K562 (cell line): Measurements from ENCODE around the gene ZNF782. TPM values are rescaled to one million over a fixed set of nuclear protein-coding genes. Genes with fewer than 3 reads are reported as not detected.

Experiments
- ATF6 ChIP-seq: sonication (generic); formaldehyde crosslinking; IDR thresholded peaks from 2 replicates; pipeline ENCODE4 v1.4.0; 2020; ENCODE audit warnings: mild to moderate bottlenecking, missing genetic modification reagents
- BRF1 ChIP-seq: IDR thresholded peaks from 3 replicates; pipeline ENCODE4 v1.6.1; 2011; ENCODE audit warnings: borderline replicate concordance, mild to moderate bottlenecking; ENCODE audit not compliant: insufficient read length; ENCODE audit errors: extremely low read depth
- DEAF1 ChIP-seq: fragments of 450-650 bp; formaldehyde crosslinking; IDR thresholded peaks from 2 replicates; pipeline ENCODE4 v1.4.0; 2020; ENCODE audit warnings: mild to moderate bottlenecking, moderate library complexity
- E2F4 ChIP-seq: sonication (generic); formaldehyde crosslinking; IDR thresholded peaks from 2 replicates; pipeline ENCODE4 v1.8.0; 2022; ENCODE audit warnings: mild to moderate bottlenecking, low read depth, missing genetic modification reagents
- FOSL1 ChIP-seq: fragments of 200-800 bp; sonication (Bioruptor generic); conservative IDR thresholded peaks from 2 replicates; pipeline ENCODE4 v1.6.1; 2016; ENCODE audit warnings: missing genetic modification characterization, missing compliant biosample characterization
- GABPA ChIP-seq: fragments of 200-800 bp; sonication (Bioruptor generic); conservative IDR thresholded peaks from 2 replicates; pipeline ENCODE4 v1.6.1; 2016; ENCODE audit warnings: low read depth, missing genetic modification characterization, missing compliant biosample characterization
- LCOR ChIP-seq: sonication (generic); formaldehyde crosslinking; IDR thresholded peaks from 2 replicates; pipeline ENCODE4 v1.8.0; 2022; ENCODE audit warnings: mild to moderate bottlenecking, missing genetic modification reagents
- MEF2A ChIP-seq: IDR thresholded peaks from 2 replicates; pipeline ENCODE4 v1.6.1; 2011; ENCODE audit warnings: low read depth, mild to moderate bottlenecking, low read length, moderate library complexity; ENCODE audit not compliant: control insufficient read depth
- NR3C1 ChIP-seq: sonication (generic); formaldehyde crosslinking; IDR thresholded peaks from 2 replicates; pipeline ENCODE4 v1.8.1; 2022; ENCODE audit warnings: missing genetic modification reagents
- SMARCA4 ChIP-seq: fragments of 450-650 bp; IDR thresholded peaks from 2 replicates; pipeline ENCODE4 v1.6.1; 2016
- TSHZ1 ChIP-seq: fragments of 250-450 bp; sonication (Bioruptor Pico); IDR thresholded peaks from 2 replicates; pipeline ENCODE4 v1.4.0; 2020; ENCODE audit warnings: mild to moderate bottlenecking, moderate library complexity
- XRCC4 ChIP-seq: IDR thresholded peaks from one replicate; pipeline ENCODE4 v1.6.1; 2011; ENCODE audit not compliant: insufficient read depth, insufficient read length; ENCODE audit errors: extremely low read depth
- ZKSCAN1 ChIP-seq: fragments of 150-350 bp; IDR thresholded peaks from 2 replicates; pipeline ENCODE4 v1.6.1; 2016; ENCODE audit warnings: low read depth, low read length
- ZMIZ1 ChIP-seq, 2 experiments: fragments of 150-350 bp in 1 of 2; IDR thresholded peaks; 2 replicates each; pipeline ENCODE4 v1.6.1; 2012 to 2016; ENCODE audit warnings: low read depth in 2 of 2, low read length in 2 of 2, mild to moderate bottlenecking in 1 of 2, moderate library complexity in 1 of 2
- polyA plus RNA-seq, 8 experiments: library from polyadenylated mRNA; depleted of rRNA in 4 of 8; stranded (reverse) in 5 of 8; unstranded in 3 of 8; fragments of >200 nt; fragmentation: Nextera tagmentation in 2 of 8; fragmentation: Illumina TruSeq in 1 of 8; extraction: Ambion mirVana in 2 of 8; extraction: Trizol in 1 of 8; gene quantifications; 2 replicates each; pipeline versions ENCODE4 v1.2.1 to v1.2.3, GENCODE V29; 2011 to 2014; ENCODE audit warnings: inconsistent platforms in 1 of 8, missing spikeins in 1 of 8
- total RNA-seq, 7 experiments: library from RNA; depleted of rRNA in 6 of 7; stranded (reverse); fragments of >200 nt in 6 of 7; fragmentation: Illumina TruSeq in 2 of 7; extraction: Trizol in 2 of 7; gene quantifications; 2 replicates each; pipeline versions ENCODE4 v1.2.1 to v1.2.3, GENCODE V29; 2011 to 2021; ENCODE audit warnings: low replicate concordance in 1 of 7

ZNF782 gene
- total and polyA plus RNA-seq, 9 of the 15 experiments (the other 6 are each of a cell fraction or from before 2014, with no cell fraction given): 0.38 to 8.8 (median 4.5) TPM

GRCh38 chr9:96858018-96858573, 3.8 kb upstream of the ZNF782 start (continued):
- TF ChIP-seq DEAF1 (CRISPR knock-in tag) (no peak), ZMIZ1 (IDR thresholded peaks at IDR 0.05; ENCODE audit: low read depth in 2 of 2, low read length in 2 of 2) (peak in 1 of 2 experiments; percentile 29; a peak in 1 of 4 replicates), E2F4 (no peak), SMARCA4 (peak; percentile 70), XRCC4 (no peak), TSHZ1 (CRISPR knock-in tag) (no peak), ZKSCAN1 (no peak), GABPA (tag) (peak; percentile 61), ATF6 (CRISPR knock-in tag) (no peak), BRF1 (no peak), LCOR (peak; percentile 36; the same call in 1 of the 2 replicates), FOSL1 (tag) (peak; percentile 93), MEF2A (no peak), NR3C1 (CRISPR knock-in tag) (no peak)
